ENCODE measurements around the gene SLC35A1. TPM values are rescaled to one million over a fixed set of nuclear protein-coding genes. Genes with fewer than 3 reads are reported as not detected.
"Not testable (repeated sequence)": the region's sequence is repeated elsewhere in the genome, so short reads cannot be mapped to it uniquely, and the experiment has no call there.

SLC35A1 gene
- total and polyA plus RNA-seq, 2 donors (not counting 1 experiment from before 2014, with no cell fraction given): 9.1 to 15.6 TPM

DNA sequence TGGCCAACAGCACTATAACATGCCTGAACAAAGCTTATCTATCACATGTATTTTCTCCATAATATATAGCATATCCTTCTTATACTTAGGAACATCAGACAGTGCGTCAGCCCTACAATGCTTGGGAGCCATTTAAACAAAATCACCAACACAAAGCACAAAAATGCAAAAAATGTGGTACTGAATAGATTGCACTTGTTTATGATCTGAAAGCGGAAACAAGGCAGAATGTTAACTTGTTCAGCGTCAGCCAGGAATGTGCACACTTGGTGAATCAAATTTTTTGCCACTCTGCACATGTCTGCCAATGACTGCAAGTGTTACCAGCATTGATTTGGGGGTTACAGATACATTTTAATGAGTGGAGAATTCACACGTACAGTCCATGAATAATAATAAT, 14.8 kb downstream of the SLC35A1 start:
- Histone ChIP-seq H3K27ac (ENCODE audit: low read length in 2 of 2) (no peak overlapping the region), H3K9ac (ENCODE audit: low read length) (no peak overlapping the region), H4K20me1 (ENCODE audit: control insufficient read depth, insufficient read depth, low read length, poor library complexity, severe bottlenecking) (no peaks in the 10 kb centered on the region), H3K4me1 (ENCODE audit: control insufficient read depth in 2 of 2, insufficient read depth in 2 of 2, low read length in 2 of 2) (no peaks in the 10 kb centered on the region), H3K79me2 (ENCODE audit: control insufficient read depth, insufficient read depth, low read length) (peaks cover 5% of the 10 kb centered on the region), H3K4me2 (replicated peaks; ENCODE audit: low read depth, low read length, poor library complexity, severe bottlenecking) (no peak overlapping the region), H3K4me3 (ENCODE audit: control extremely low read depth in 1 of 5, extremely low read depth in 1 of 5, insufficient read depth in 1 of 5, low read depth in 2 of 5, low read length in 4 of 5) (no peak overlapping the region), H3K9me3 (ENCODE audit: control extremely low read depth in 1 of 3, control insufficient read depth in 2 of 3, insufficient read depth in 1 of 3, low read length in 2 of 3) (no peaks in the 10 kb centered on the region), H2AFZ (ENCODE audit: insufficient read depth, low read depth, low read length, poor library complexity, severe bottlenecking) (no peak overlapping the region), H3K27me3 (replicated peaks in 1 of 4; ENCODE audit: control extremely low read depth in 1 of 4, control insufficient read depth in 3 of 4, insufficient read depth in 4 of 4, low read length in 3 of 4) (no peaks in the 10 kb centered on the region), H3K36me3 (replicated peaks in 1 of 2; ENCODE audit: control extremely low read depth in 1 of 2, control insufficient read depth in 1 of 2, extremely low read depth in 1 of 2, insufficient read depth in 2 of 2, low read length in 1 of 2) (peaks cover 0 to 1% of the 10 kb centered on the region in 2 experiments)
- DNase-seq: no peak
- Mint-ChIP-seq H3K4me3 (no peak overlapping the region), H3K9me3 (ENCODE audit: insufficient read depth) (no peaks in the 10 kb centered on the region), H3K27ac (no peak overlapping the region), H3K4me1 (no peaks in the 10 kb centered on the region), H3K27me3 (no peaks in the 10 kb centered on the region)
- no peak for TF ChIP-seq EZH2 (IDR thresholded peaks at IDR 0.05; ENCODE audit: borderline replicate concordance, insufficient read depth, low read depth, low read length, poor library complexity, severe bottlenecking)
- TF ChIP-seq, protein P1, sequence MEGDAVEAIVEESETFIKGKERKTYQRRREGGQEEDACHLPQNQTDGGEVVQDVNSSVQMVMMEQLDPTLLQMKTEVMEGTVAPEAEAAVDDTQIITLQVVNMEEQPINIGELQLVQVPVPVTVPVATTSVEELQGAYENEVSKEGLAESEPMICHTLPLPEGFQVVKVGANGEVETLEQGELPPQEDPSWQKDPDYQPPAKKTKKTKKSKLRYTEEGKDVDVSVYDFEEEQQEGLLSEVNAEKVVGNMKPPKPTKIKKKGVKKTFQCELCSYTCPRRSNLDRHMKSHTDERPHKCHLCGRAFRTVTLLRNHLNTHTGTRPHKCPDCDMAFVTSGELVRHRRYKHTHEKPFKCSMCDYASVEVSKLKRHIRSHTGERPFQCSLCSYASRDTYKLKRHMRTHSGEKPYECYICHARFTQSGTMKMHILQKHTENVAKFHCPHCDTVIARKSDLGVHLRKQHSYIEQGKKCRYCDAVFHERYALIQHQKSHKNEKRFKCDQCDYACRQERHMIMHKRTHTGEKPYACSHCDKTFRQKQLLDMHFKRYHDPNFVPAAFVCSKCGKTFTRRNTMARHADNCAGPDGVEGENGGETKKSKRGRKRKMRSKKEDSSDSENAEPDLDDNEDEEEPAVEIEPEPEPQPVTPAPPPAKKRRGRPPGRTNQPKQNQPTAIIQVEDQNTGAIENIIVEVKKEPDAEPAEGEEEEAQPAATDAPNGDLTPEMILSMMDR (IDR thresholded peaks at IDR 0.05): no peak
- no peak for ATAC-seq (ENCODE audit: low read depth)
- intact Hi-C loops (cut with micrococcal nuclease): no loop called here
- ChIA-PET POLR2A (no interaction called here), CTCF (no interaction called here)
- 100% methylated on average over 2 of the region's 4 CpGs for WGBS (ENCODE audit: insufficient coverage)

DNA sequence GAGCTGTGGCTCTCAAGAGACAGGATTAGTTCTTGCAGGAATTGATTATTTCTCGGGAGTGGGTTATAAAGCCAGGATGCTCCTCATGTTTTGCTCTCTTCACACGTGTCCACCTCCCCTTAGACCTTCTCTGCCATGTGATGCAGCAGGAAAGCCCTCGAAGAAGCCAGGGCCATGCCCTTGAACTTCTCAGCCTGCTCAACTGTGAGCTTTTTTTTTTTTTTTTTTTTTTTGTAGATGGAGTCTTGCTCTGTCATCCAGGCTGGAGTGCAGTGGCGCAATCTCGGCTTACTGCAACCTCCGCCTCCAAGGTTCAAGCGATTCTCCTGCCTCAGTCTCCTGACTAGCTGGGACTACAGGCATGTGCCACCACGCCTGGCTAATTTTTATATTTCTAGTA, 16.6 kb downstream of the SLC35A1 start:
- H3K4me1 ChIP-seq (ENCODE audit: control insufficient read depth in 2 of 2, insufficient read depth in 2 of 2, low read length in 2 of 2); ATAC-seq (ENCODE audit: low read depth); CTCF ChIA-PET; intact Hi-C loops (cut with micrococcal nuclease); POLR2A ChIA-PET; H3K27ac Mint-ChIP-seq; H2AFZ ChIP-seq (ENCODE audit: insufficient read depth, low read depth, low read length, poor library complexity, severe bottlenecking); DNase-seq; H3K4me3 Mint-ChIP-seq; H3K9ac ChIP-seq (ENCODE audit: low read length); H3K27me3 ChIP-seq (replicated peaks in 1 of 4; ENCODE audit: control extremely low read depth in 1 of 4, control insufficient read depth in 3 of 4, insufficient read depth in 4 of 4, low read length in 3 of 4); H3K27me3 Mint-ChIP-seq; H4K20me1 ChIP-seq (ENCODE audit: control insufficient read depth, insufficient read depth, low read length, poor library complexity, severe bottlenecking); H3K27ac ChIP-seq (ENCODE audit: low read length in 2 of 2); H3K9me3 Mint-ChIP-seq (ENCODE audit: insufficient read depth); H3K36me3 ChIP-seq (replicated peaks in 1 of 2; ENCODE audit: control extremely low read depth in 1 of 2, control insufficient read depth in 1 of 2, extremely low read depth in 1 of 2, insufficient read depth in 2 of 2, low read length in 1 of 2); H3K4me2 ChIP-seq (replicated peaks; ENCODE audit: low read depth, low read length, poor library complexity, severe bottlenecking); H3K4me1 Mint-ChIP-seq; H3K4me3 ChIP-seq (ENCODE audit: control extremely low read depth in 1 of 5, extremely low read depth in 1 of 5, insufficient read depth in 1 of 5, low read depth in 2 of 5, low read length in 4 of 5); H3K9me3 ChIP-seq (ENCODE audit: control extremely low read depth in 1 of 3, control insufficient read depth in 2 of 3, insufficient read depth in 1 of 3, low read length in 2 of 3); H3K79me2 ChIP-seq (ENCODE audit: control insufficient read depth, insufficient read depth, low read length): not testable (repeated sequence)
- 80% methylated on average over 1 of the region's 8 CpGs for WGBS (ENCODE audit: insufficient coverage)
